Ureter (tissue), 1 donor: ENCODE results near the gene ADPRS. TPM values are rescaled to one million over a fixed set of nuclear protein-coding genes. Genes with fewer than 3 reads are reported as not detected.

ENCODE experiments used
- DNase-seq: peaks from one replicate; pipeline ENCODE4 v3.0.0-alpha.2; 2020; ENCODE audit warnings: low spot score
- total RNA-seq: library from RNA; stranded (reverse); gene quantifications from one replicate; pipeline ENCODE4 v1.2.4, GENCODE V29; 2023
- donor health status: DM: yes; HTN: yes; CAD: no.

ADPRS gene
- total RNA-seq, 1 donor from 2014 or later = 24.1 TPM

DNA sequence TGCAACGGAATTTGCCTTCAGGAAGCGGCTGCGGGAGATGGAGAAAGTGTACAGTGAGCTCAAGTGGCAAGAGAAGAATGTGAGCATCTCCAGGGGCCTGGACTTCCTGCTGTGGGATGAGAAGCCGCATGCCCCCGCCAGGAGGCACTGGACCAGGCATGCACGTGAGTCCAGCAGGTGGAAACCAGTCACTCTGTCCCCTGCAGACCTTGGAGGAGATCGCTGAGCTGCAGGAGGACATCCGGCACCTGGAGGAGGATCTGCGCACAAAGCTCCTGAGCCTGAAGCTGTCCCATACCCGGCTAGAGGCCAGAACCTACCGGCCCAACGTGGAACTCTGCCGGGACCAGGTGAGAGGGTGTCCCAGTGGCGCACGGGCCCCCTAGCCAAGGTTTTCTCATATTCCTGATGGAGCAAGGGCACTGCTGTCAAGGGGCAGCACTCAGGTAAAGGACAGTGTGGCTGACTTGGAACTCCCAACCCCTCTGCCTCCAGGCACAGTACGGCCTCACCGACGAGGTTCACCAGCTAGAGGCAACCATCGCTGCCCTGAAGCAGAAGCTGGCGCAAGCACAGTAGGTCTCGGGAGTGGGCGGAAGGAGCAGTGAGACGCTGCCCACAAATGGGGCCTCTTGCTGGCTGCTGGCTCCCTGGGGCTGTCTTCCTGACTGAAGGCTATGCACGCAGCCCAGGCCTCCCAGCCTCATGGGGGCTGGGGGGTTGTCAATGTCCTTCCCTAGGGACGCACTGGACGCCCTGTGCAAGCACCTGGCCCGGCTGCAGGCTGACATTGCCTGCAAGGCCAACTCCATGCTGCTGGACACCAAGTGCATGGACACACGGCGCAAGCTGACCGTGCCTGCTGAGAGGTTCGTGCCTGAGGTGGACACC lies 1.2 kb upstream of the ADPRS start:
- peak; percentile 42 for DNase-seq

DNA sequence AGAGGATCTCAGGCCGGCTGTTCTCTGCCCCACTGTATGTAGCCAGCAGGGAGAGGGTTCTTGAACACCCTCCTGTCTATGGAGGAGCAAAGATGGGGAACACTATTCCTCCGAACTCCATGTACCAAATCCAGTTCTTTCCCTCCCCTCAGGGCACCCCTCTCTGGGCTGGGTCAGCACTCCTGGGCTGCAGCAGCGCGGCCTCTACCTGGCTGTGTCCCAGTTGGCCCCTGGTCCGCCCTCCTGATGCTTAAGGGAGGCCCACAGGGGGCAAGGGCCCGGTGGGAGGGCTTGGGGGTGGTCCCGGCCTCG lies 471 bp upstream of the ADPRS start:
- no peak for DNase-seq

- DNase-seq = no peak
Measured at GRCh38 chr1:36089393-36090121, 865 bp downstream of the ADPRS start.

GRCh38 chr1:36091141-36091540 lies 2.4 kb downstream of the ADPRS start:
- no peak for DNase-seq

- DNase-seq = no peak
Measured at GRCh38 chr1:36091698-36092097, 3.0 kb downstream of the ADPRS start.

DNA sequence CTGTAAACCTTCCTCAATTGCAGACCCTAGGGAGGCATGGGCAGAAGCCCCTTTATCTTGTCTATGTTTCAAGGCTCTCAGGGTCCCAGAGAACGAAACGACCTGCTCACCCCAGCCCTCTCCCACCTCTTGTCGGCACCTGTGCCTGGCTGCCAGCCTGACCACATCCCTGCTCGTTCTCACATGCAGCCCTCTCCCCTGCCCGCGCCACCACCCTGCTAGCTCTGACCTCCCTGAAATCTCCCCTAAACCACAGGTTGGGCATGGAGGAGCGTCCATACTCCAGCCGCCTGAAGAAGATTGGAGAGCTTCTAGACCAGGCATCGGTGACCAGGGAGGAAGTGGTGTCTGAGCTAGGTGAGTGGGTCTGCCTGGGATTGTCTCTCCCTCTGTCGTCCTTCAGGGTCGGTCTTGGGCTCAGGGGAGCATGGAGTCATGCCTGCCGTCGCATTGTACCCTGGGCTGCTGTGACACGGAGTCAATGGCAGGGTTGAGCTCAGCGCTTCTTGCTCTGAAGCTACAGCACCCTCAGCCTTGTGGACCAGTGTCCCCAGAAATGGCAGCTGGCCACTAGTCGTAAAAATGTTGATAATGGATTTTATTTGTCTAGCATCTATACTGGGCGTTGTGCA lies 3.6 kb downstream of the ADPRS start:
- no peak for DNase-seq

- no peak for DNase-seq
Measured at GRCh38 chr1:36092798-36093185, 4.1 kb downstream of the ADPRS start.

GRCh38 chr1:36093226-36093625 lies 4.5 kb downstream of the ADPRS start:
- DNase-seq = no peak

GRCh38 chr1:36093929-36094328 lies 5.2 kb downstream of the ADPRS start:
- DNase-seq = no peak

- no peak for DNase-seq
Measured at GRCh38 chr1:36094621-36095061, 5.9 kb downstream of the ADPRS start.

- no peak for DNase-seq
Measured at GRCh38 chr1:36095760-36096405, 7.2 kb downstream of the ADPRS start.

- DNase-seq = no peak
Measured at GRCh38 chr1:36096500-36097432, 8.1 kb downstream of the ADPRS start.

DNA sequence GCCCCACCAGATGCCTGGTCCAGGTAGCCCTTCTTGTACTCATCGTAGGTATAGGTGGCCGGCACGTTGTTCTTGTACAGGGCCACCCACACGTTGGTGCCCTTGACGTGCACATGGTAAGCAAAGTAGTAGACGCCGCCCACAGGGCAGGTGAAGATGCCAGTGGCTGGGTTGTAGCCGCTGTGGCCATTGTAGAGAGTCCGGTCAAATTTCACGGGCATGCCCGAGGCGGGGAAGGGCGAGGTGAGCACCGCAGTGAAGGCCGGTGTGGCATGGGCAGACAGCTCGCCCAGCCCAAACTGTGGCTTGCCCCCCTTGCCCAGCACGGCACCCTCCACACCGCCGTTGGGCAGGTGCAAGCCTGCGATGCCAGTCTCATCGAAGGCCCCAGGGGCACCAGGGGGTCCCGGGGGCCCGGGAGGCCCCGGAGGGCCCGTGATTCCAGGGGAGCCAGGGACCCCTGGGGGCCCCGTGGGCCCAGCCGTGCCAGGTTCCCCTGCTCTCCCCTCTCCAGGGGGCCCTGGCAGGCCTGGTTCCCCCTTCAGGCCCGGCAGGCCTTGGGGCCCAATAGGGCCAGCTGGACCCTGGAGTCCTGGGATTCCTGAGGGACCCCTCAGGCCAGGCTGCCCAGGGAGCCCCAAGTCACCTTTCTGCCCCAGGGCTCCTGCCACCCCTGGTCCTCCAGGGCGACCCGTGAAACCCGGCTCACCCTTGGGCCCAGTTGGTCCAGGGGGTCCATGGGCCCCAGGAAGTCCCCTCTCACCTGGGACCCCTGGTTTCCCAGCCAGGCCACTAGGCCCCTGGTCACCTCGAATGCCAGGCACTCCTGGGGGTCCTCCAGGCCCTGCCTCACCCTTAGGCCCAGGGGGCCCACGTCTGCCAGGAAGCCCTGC lies 9.2 kb downstream of the ADPRS start:
- no peak for DNase-seq

DNA sequence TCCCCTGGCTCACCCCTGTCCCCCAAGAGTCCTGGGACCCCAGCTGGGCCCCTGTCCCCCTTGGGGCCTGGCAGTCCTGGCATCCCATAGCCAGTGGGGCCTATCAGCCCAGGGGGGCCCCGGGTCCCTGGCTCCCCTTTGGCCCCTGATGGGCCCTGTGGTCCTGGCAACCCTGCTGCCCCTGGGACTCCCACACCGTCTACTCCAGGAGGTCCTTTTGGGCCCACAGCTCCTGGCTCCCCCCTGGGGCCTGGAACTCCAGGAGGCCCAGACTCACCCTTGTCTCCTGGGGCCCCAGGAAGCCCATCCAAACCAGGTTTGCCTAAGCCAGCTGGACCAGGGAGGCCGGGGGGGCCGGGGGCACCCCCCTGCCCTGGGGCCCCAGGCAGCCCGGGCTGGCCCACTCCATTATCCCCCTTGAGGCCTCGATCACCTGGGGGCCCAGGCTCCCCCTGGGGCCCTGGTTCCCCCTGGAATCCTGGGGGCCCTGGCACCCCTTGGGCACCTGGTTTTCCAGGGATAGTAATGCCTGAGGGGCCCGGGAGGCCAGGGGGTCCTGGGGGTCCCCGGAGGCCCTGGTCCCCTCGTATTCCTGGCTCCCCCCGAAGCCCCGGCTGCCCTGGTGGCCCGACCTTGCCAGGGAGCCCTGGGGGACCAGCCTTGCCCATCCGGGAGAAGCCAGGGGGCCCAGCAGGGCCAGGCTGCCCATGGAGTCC lies 10.1 kb downstream of the ADPRS start:
- DNase-seq = no peak

GRCh38 chr1:36099681-36100341 lies 11.1 kb downstream of the ADPRS start:
- DNase-seq = peak; percentile 86

- DNase-seq = no peak
Measured at GRCh38 chr1:36100376-36100775, 11.7 kb downstream of the ADPRS start.

GRCh38 chr1:36101546-36101945 lies 12.9 kb downstream of the ADPRS start:
- no peak for DNase-seq

DNA sequence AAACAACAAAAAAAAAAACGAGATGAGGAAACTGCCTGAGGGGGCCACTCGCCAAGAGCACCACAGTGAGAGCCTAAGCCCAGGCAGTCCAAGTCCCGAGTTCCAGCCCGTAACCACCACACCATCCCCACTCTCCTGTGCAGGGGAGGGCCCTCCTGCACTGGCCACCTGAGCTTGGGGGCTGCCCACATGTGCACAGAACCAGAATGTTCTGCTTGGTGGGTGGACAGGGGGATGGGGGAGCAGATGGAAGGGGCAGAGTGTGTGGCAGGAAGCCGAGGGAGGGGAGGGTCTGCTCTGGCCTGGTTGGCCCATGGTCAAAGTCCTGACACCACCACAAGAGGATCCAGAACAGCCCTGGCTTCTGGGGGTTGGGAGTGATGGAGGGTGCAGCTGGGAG lies 17.6 kb downstream of the ADPRS start:
- DNase-seq = no peak

DNA sequence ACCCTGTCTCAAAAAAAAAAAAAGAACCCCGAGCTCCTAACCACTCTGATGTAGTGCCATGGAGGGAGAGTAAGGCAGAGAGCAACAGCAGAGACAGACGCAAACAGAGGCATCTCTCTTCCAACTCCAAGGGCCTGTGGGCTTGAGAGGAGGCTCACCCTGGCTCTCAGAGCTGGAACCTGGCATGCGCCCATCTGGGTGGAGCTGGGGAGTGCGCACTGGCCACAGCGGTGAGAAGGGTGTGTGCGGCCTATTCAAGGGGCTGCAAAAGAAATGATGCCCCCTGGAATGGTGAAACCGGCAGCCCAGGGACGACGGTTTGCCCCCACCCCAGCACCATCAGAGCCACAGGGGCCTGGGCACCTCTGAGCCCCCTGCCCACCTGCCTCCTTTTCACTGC lies 18.7 kb downstream of the ADPRS start:
- DNase-seq = no peak
